HG03103 (cell line): ENCODE data around the gene FBXW4.
"Not testable (repeated sequence)": the region's sequence is repeated elsewhere in the genome, so short reads cannot be mapped to it uniquely, and the experiment has no call there.

Experiments used
- ATAC-seq: cut with Tn5 transposase; IDR thresholded peaks from one replicate; pipeline ENCODE4 v1.9.1; 2021; ENCODE audit warnings: low read depth; ENCODE audit not compliant: unreplicated experiment

The FBXW4 gene

GRCh38 chr10:101593331-101593730, 101.6 kb downstream of the FBXW4 start:
- ATAC-seq: not testable (repeated sequence)

DNA sequence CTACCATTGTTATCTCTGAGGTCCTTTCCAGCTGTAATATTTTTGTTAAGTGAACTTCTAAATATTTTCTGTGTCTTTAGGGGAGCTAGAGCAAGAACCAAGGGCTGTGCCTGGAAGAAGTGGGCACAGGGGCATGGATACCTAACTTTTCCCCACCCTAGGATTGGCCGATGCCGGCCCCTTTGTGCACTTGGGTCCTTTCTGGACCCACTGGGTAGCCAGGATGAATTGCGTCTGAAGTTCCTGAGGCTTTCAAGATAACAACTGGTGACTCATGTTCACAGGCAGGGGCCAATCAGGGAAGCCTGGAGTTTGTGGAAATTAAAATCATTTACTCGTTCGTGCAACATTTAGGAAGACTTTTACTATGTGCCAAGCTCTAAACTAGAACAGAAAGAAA, 106.1 kb downstream of the FBXW4 start:
- no peak for ATAC-seq

GRCh38 chr10:101587725-101588653, 107.0 kb downstream of the FBXW4 start, which contains the start of the genes DPCD and POLL:
DPCD (plus strand) TSS chr10:101588321; CDS start chr10:101588337, 16 bp downstream.
POLL (minus strand) TSS chr10:101588257; CDS start chr10:101587360, 897 bp downstream.
- ATAC-seq: peak; percentile 90

DNA sequence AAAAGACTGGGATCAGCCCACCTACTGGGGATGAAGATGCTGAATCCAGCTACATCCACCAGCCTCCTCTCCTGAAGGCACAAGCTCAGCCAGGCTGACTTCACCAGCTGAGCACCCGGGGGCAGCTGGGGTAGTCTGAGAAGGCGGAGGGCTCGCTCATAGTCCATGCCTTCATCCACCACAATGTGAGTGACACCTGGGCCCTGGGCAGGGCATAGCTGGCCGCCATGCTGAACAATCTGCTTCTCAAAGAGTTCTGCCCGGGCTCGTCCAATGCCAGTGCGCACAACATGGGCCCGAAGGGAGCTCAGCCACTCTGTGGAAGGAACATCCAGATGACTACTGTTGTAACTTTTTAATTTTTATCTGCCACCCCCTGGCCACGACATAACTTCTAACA, 109.1 kb downstream of the FBXW4 start:
- no peak for ATAC-seq

- no peak for ATAC-seq
Observed at GRCh38 chr10:101580486-101581399, 114.2 kb downstream of the FBXW4 start.

- no peak for ATAC-seq
Observed at GRCh38 chr10:101579516-101579870, 115.5 kb downstream of the FBXW4 start.

GRCh38 chr10:101578803-101579515, 116.0 kb downstream of the FBXW4 start:
- ATAC-seq: no peak

DNA sequence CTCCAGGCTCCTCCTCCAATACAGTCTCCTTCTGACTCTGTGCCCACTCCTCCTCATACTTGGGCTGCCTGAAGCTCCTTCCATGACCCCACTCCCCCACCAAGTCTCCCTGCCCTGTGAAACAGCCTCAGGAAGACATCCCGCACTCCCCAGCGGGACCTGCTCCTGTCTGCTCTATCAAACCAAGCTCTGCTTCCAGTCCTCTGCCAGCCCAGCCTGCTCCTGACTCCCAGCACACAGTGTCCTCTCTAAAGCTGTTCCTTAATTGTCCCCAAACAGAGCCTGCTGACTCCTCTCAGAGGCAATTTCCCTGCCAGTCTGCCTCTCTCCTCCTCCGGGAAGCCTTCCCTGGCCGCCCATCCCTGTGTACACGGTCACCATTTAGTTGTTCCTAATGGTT, 116.8 kb downstream of the FBXW4 start:
- no peak for ATAC-seq

- no peak for ATAC-seq
Observed at GRCh38 chr10:101577121-101577871, 117.7 kb downstream of the FBXW4 start.

- ATAC-seq: no peak
Observed at GRCh38 chr10:101576211-101576863, 118.6 kb downstream of the FBXW4 start.

DNA sequence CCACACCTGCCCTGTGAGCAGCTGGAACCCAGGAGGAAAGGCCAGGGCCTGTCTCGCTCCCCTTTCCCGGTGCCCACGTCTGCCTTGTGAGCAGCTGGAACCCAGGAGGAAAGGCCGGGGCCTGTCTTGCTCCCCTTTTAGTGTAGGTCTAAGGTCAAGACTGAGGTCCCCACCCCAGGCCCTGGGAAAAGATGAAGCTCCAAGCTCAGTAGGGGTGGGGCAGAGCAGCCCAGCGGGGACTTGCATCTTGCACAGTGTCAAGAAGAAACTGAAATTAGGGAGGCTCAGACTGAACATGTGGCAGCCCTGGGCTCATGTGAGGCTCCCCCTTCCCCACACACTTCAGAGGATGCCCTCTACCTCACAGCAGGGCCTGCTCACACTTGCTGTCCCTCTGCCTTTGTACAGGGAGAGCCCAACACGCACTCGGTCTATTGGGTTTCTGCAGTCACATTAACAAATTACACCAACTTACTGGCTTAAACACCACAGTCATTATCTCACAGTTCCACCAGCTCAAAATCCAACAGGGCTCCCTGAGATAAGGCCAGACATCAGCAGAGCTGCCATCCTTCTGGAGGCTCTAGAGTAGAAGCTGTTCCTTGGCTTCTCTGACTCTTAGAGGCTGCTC, 119.3 kb downstream of the FBXW4 start:
- no peak for ATAC-seq

DNA sequence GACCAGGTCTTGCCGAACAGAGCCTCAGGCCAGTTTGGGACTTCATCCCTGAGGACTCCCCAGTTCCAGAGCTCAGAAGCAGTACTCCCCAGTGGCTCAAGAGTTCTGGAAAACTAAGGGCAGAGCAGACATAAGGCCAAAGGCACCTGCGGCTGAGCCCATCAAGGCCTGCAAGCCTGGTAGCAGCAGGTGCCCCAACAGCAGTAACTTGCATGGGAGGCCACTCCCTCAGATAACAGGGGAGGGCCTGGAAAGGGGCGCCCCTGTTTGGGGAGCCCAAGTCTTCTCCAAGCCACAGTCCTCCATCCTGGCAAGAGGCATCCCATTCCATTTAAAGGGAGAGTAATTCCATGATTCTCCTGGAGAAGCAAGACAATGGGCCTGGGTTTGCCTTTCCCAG, 119.9 kb downstream of the FBXW4 start:
- ATAC-seq: no peak

GRCh38 chr10:101573885-101574753, 120.9 kb downstream of the FBXW4 start:
- no peak for ATAC-seq

DNA sequence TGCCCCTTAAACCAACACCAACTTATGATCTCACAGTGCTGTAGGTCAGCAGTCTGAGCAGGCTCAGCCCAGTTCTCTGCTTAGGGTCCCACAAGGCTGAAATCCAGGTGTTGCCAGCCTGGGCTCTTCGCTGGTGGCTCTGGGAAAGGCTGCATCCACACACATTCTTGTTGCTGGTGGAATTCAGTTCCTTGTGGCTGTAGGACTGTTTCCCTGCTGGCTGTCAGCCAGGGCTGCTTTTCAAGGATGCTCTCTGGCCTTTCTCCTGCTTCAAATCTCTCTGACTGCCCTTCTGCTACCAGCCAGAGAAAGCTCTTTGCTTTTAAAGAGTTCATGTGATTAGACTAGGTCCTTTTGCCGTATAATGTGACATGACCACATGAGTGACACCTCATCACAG, 122.2 kb downstream of the FBXW4 start:
- no peak for ATAC-seq

DNA sequence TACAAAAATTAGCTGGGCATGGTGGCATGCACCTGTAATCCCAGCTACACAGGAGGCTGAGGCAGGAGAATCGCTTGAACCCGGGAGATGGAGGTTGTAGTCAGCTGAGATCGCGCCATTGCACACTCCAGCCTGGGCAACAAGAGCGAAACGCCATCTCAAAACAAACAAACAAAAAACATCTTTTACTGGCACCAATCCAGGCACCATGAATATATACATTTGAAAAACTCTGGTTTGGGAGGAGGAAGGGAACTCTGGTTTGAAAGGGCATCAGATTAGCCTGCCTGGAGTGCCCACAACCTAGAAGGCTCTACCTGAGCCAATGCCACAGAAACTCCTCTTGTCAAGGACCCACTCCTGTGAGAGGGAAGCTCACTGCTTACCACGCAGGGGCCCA, 122.8 kb downstream of the FBXW4 start:
- no peak for ATAC-seq

DNA sequence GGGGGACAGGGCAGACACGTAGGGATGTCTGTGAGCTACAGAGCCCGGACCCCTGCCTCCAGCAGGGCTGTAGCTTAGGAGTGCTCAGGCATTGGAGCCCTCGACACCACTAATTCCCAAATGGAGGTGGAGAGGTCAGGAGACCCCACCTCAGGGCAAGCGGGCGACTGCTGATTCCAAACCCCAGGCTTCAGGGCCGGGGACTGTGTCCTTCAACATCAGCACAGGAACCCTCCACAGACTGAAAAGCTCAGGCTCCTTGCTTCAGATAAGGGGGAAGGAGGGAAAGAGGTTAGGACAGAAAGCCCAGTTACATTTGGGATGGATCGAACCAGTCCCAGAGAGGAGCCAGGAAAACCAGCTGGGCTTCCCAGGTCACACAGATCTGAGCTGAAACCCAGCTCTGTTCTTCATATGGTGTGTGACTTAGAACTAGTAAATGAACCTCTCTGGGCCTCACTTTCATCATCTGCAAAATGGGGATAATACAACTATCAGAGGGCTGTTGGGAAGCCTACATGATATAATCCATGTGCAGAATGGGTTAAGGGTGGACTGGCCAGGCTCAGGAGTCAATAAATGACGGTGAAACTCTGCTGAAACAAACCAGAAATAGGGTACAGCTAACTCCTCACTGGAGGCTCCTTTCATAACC, 123.6 kb downstream of the FBXW4 start:
- ATAC-seq: no peak

DNA sequence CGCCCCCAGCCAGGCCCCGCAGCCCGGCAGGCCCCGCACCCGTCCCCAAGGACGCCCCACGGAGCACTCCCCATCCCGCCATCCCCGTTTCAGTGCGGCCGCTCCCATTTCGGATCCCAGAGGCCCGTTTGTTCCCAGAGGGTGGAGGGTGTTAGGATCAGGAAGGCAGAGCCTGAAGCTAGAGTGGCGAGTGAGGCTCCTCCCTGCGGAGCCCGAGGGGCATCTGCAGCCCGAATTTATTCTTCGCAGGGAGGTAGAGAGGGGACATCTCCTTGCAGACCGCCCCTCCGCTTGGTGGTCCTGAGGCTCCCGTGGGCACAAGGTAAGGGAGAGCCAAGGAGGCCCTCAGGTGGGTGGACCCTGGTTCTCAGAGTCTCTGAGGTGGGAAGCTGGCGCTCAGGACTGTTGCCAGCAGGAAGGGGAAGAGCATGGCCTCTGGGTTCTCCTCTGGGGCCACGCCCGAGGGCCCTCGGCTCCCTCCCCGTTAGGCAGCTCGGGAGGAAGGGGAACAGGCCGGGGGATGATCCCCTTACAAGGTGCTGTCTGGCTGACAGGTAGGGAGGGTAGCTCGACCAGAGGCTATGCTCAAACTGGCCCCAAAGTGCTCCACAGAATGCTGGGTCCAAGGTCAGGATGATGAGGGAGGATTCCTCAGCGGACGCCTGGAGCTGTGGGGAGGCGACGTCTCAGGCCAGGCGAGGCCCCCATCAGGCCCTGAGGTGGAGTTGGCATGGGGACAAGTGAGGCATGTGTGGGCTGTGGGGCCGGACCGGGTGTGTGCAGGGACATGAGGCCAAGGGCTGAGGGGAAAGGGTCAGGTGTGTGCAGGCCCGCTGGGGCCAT, 124.3 kb downstream of the FBXW4 start:
- ATAC-seq: peak; percentile 15
